Body of pancreas (tissue), 4 donors: ENCODE measurements around the gene CD22. TPM values are rescaled to one million over a fixed set of nuclear protein-coding genes. Genes with fewer than 3 reads are reported as not detected.
"Not testable (repeated sequence)": the region's sequence is repeated elsewhere in the genome, so short reads cannot be mapped to it uniquely, and the experiment has no call there.

Experiments
- ATAC-seq: fragments of 150-250 bp; one replicate; pipeline ENCODE4 v1.9.1; 2016
- DNase-seq, 4 donors: peaks; one replicate each; pipeline ENCODE4 v3.0.0-alpha.2; 2019
- H3K27ac ChIP-seq, 4 donors: fragments of 200-600 bp; sonication (generic); 1 replicate in 3 of 4; 2 replicates in 1 of 4; pipeline versions ENCODE4 v1.5.1 to v1.6.1; 2016 to 2019; ENCODE audit warnings: mild to moderate bottlenecking in 1 of 4, mixed read lengths in 1 of 4, moderate library complexity in 1 of 4
- H3K27me3 ChIP-seq, 2 donors: fragments of 200-600 bp; sonication (generic); one replicate each; pipeline ENCODE4 v1.6.0; 2016; ENCODE audit warnings: mild to moderate bottlenecking in 1 of 2
- H3K36me3 ChIP-seq, 2 donors: fragments of 200-600 bp; sonication (generic); replicated peaks in 1 of 2; 2 replicates each; pipeline ENCODE4 v1.5.1; 2016; ENCODE audit warnings: low read depth in 2 of 2; ENCODE audit not compliant: insufficient read depth in 1 of 2
- H3K4me1 ChIP-seq: fragments of 200-600 bp; sonication (generic); one replicate; pipeline ENCODE4 v1.6.0; 2016
- H3K4me3 ChIP-seq, 2 donors: fragments of 200-600 bp; sonication (generic); 1 replicate in 1 of 2; 2 replicates in 1 of 2; pipeline ENCODE4 v1.5.1; 2016 to 2019
- H3K9me3 ChIP-seq, 3 donors: fragments of 200-600 bp; sonication (generic); 1 replicate in 2 of 3; 2 replicates in 1 of 3; pipeline ENCODE4 v1.5.1; 2016
- CTCF ChIP-seq, 7 experiments: fragments of 450-650 bp in 4 of 7; fragments of 200-600 bp in 3 of 7; sonication (generic) in 3 of 7; IDR thresholded peaks; one replicate each; pipeline ENCODE4 v1.5.1; 2016 to 2019; ENCODE audit warnings: antibody characterized with exemption in 7 of 7
- POLR2A ChIP-seq, 3 donors: fragments of 450-650 bp; IDR thresholded peaks; one replicate each; pipeline ENCODE4 v1.6.1; 2016; ENCODE audit warnings: antibody characterized with exemption in 3 of 3, mild to moderate bottlenecking in 2 of 3
- WGBS, 2 donors: methylation state at CpG; one replicate each; pipeline ENCODE4 v1.1.5; 2017; 5-methylcytosine and 5-hydroxymethylcytosine counted together
- intact Hi-C: fragments of 100-400 bp; cut with DNase I; formaldehyde crosslinking; loops from one replicate; pipeline ENCODE4 v1.15.1; 2023
- total RNA-seq, 2 donors: library from RNA; depleted of rRNA; stranded (reverse); fragments of >200 nt; gene quantifications; one replicate each; pipeline ENCODE4 v1.1.0, GENCODE V29; 2016

Gene CD22
- total RNA-seq, 2 donors from 2014 or later = 0.52 to 3.0 TPM

- 100% methylated on average over 2 of the region's 4 CpGs for WGBS, 2 donors
- Histone ChIP-seq H3K36me3 (no peaks in the 10 kb centered on the region), H3K27ac (no peak overlapping the region), H3K27me3 (no peaks in the 10 kb centered on the region), H3K4me1 (peaks cover 14% of the 10 kb centered on the region), H3K9me3 (no peaks in the 10 kb centered on the region), H3K4me3 (no peak overlapping the region)
- intact Hi-C loops = no loop called here
- TF ChIP-seq POLR2A (IDR thresholded peaks at IDR 0.05) = no peak
- TF ChIP-seq CTCF (IDR thresholded peaks at IDR 0.05) = no peak
- no peak for DNase-seq
- no peak for ATAC-seq
These were observed 36.3 kb downstream of the CD22 start for GRCh38 chr19:35365303-35365702.

- ATAC-seq (no peak), DNase-seq (no peak)
- H3K27ac ChIP-seq = no peak overlapping the region
- no peaks in the 10 kb centered on the region for H3K27me3 ChIP-seq
- 35 to 45% methylated on average over 1 of the region's 1 CpG for WGBS, 2 donors
- H3K9me3 ChIP-seq = no peaks in the 10 kb centered on the region
- H3K4me1 ChIP-seq = no peaks in the 10 kb centered on the region
- H3K4me3 ChIP-seq = no peak overlapping the region
- no peaks in the 10 kb centered on the region for H3K36me3 ChIP-seq
- no peak for TF ChIP-seq POLR2A (IDR thresholded peaks at IDR 0.05)
- no peak for TF ChIP-seq CTCF (IDR thresholded peaks at IDR 0.05)
- intact Hi-C loops = no loop called here
These were observed 39.4 kb downstream of the CD22 start for GRCh38 chr19:35368378-35368777.

GRCh38 chr19:35369522-35369921 lies 40.5 kb downstream of the CD22 start:
- H3K4me1 ChIP-seq = no peaks in the 10 kb centered on the region
- TF ChIP-seq POLR2A (IDR thresholded peaks at IDR 0.05) (no peak), CTCF (IDR thresholded peaks at IDR 0.05) (no peak)
- DNase-seq (no peak), ATAC-seq (no peak)
- no peaks in the 10 kb centered on the region for H3K27me3 ChIP-seq
- H3K36me3 ChIP-seq = no peaks in the 10 kb centered on the region
- intact Hi-C loops = no loop called here
- H3K4me3 ChIP-seq = no peak overlapping the region
- H3K27ac ChIP-seq = no peak overlapping the region
- no peaks in the 10 kb centered on the region for H3K9me3 ChIP-seq

GRCh38 chr19:35370722-35371121 lies 41.7 kb downstream of the CD22 start, which contains the start of gene GPR42:
GPR42 (plus strand) TSS chr19:35371068; CDS start chr19:35371360, 292 bp downstream.
- TF ChIP-seq CTCF (IDR thresholded peaks at IDR 0.05) (no peak), POLR2A (IDR thresholded peaks at IDR 0.05) (no peak)
- DNase-seq (no peak), ATAC-seq (no peak)
- Histone ChIP-seq H3K36me3 (no peaks in the 10 kb centered on the region), H3K9me3 (no peaks in the 10 kb centered on the region), H3K4me3 (no peak within 1 kb of the TSS), H3K27me3 (no peaks in the 10 kb centered on the region), H3K4me1 (no peaks in the 10 kb centered on the region), H3K27ac (no peak within 1 kb of the TSS)
- WGBS, 2 donors = 72 to 88% methylated on average over 3 to 7 of the region's 8 CpGs
- intact Hi-C loops = no loop called here

- ATAC-seq (no peak), DNase-seq (no peak)
- H3K4me1 ChIP-seq = no peaks in the 10 kb centered on the region
- no peaks in the 10 kb centered on the region for H3K27me3 ChIP-seq
- H3K36me3 ChIP-seq = no peaks in the 10 kb centered on the region
- intact Hi-C loops = no loop called here
- TF ChIP-seq CTCF (IDR thresholded peaks at IDR 0.05) (no peak), POLR2A (IDR thresholded peaks at IDR 0.05) (no peak)
- H3K4me3 ChIP-seq = no peak overlapping the region
- WGBS, 2 donors = 80 to 94% methylated on average over 7 of the region's 7 CpGs
- H3K9me3 ChIP-seq = no peaks in the 10 kb centered on the region
- no peak overlapping the region for H3K27ac ChIP-seq
These were observed 44.5 kb downstream of the CD22 start for GRCh38 chr19:35373492-35373891.

- H3K4me1 ChIP-seq, H3K9me3 ChIP-seq, DNase-seq, H3K27me3 ChIP-seq, H3K4me3 ChIP-seq, intact Hi-C loops, ATAC-seq, H3K36me3 ChIP-seq, H3K27ac ChIP-seq: not testable (repeated sequence)
These were observed 45.0 kb downstream of the CD22 start for GRCh38 chr19:35374031-35374430.
